ENCODE measurements around the gene GINS2. TPM values are rescaled to one million over a fixed set of nuclear protein-coding genes. Genes with fewer than 3 reads are reported as not detected.

The GINS2 gene
- total RNA-seq, 1 experiment from 2014 or later, result 25.2 TPM

DNA sequence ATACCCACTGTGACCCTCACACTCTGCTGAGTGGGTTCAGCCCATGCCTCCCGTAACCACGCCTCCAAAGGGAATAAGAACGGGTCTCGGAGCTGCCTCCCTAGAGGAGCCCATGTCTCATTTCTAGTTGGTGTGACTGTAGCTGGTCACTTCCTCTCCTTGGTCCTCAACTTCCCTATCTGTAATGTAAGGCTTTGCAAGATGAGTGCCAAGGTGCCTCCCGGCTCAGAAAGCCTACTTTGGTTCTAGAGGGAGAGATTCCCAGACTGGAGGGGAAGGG, 41.4 kb upstream of the GINS2 start:
- H3K27me3 Mint-ChIP-seq (ENCODE audit: unreplicated experiment), result peaks cover 14% of the 10 kb centered on the region
- no peak overlapping the region for H3K4me3 Mint-ChIP-seq (ENCODE audit: low read depth, unreplicated experiment)
- H3K36me3 Mint-ChIP-seq (ENCODE audit: insufficient read depth, unreplicated experiment), result no peaks in the 10 kb centered on the region
- H3K27ac Mint-ChIP-seq (ENCODE audit: unreplicated experiment), result no peak overlapping the region
- no peaks in the 10 kb centered on the region for H3K4me1 Mint-ChIP-seq (ENCODE audit: low read depth, unreplicated experiment)
- intact Hi-C loops (cut with micrococcal nuclease; ENCODE audit: unreplicated experiment), result no loop called here
- no peaks in the 10 kb centered on the region for H3K9me3 Mint-ChIP-seq (ENCODE audit: low read depth, unreplicated experiment)
- TF ChIP-seq, protein P1, sequence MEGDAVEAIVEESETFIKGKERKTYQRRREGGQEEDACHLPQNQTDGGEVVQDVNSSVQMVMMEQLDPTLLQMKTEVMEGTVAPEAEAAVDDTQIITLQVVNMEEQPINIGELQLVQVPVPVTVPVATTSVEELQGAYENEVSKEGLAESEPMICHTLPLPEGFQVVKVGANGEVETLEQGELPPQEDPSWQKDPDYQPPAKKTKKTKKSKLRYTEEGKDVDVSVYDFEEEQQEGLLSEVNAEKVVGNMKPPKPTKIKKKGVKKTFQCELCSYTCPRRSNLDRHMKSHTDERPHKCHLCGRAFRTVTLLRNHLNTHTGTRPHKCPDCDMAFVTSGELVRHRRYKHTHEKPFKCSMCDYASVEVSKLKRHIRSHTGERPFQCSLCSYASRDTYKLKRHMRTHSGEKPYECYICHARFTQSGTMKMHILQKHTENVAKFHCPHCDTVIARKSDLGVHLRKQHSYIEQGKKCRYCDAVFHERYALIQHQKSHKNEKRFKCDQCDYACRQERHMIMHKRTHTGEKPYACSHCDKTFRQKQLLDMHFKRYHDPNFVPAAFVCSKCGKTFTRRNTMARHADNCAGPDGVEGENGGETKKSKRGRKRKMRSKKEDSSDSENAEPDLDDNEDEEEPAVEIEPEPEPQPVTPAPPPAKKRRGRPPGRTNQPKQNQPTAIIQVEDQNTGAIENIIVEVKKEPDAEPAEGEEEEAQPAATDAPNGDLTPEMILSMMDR (IDR thresholded peaks at IDR 0.05; ENCODE audit: unreplicated experiment), result no peak
- DNase-seq, result no peak
- CTCF ChIA-PET, result interaction anchor here (1.4 kb wide), 1 partner anchor 8 kb away, joined by 4 read pairs; no protein-coding TSS in a partner anchor
- no TSS peak for BruUV-seq (replicated peaks)

DNA sequence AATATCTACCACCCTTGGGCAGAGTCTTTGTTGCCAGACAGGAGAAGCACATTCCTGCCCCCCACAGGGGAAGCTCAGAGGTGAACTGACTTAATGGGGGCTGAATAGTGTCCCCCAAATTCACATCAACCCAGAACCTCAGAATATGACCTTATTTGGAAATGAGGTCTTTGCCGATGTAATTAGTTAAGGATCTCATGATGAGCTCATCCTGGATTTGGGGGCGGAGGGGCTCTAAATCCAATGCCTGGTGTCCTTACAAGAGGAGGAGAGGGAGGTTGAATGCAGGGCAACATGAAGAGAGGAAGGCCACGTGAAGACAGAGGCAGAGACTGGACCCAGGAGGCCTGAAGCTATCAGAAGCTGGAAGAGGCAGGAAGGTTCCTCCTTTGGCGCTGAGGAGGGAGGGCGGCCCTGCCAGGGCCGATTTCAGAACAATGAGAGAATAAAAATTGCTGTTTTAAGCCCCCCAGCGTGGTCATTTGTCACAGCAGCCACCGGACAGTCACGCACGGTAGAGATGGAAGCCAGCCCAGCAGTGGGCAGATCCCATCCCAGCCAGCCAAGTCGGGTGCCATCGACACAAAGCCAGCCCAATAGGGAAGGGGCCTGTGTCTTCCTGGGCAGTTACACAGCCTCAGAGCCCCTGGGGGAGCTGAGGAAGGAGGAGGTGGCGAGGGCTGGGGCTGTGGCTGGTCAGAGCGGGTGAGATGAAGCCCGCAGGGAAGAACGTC, 40.9 kb upstream of the GINS2 start:
- CTCF ChIA-PET, result interaction anchor here (1.4 kb wide), 1 partner anchor 9 kb away, joined by 4 read pairs; no protein-coding TSS in a partner anchor
- no TSS peak for BruUV-seq (replicated peaks)

DNA sequence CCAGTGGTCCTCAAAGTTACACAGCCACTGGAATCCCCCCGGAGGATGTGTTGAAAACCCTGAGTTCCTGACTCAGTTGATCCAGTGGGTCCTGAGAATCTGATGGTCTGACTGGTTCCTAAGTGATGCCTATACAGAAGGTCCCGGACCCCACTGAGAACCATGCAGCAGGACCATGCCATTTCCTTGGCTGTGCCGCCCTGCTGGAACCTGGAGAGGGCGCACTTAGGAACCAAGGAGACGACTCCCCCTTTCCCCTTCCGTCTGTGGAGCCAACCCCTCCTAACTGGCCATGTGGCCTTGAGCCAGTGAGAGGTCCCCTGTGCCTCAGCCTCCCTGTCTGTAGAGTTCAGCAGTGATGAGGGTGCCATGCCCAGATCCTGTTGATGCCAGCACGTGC, 40.1 kb upstream of the GINS2 start:
- CTCF ChIA-PET, result interaction anchor here (1.4 kb wide), 1 partner anchor 9 kb away, joined by 4 read pairs; no protein-coding TSS in a partner anchor
- TF ChIP-seq, protein P1 (IDR thresholded peaks at IDR 0.05; ENCODE audit: unreplicated experiment), result no peak
- H3K4me3 Mint-ChIP-seq (ENCODE audit: low read depth, unreplicated experiment), result no peak overlapping the region
- peaks cover 14% of the 10 kb centered on the region for H3K27me3 Mint-ChIP-seq (ENCODE audit: unreplicated experiment)
- DNase-seq, result no peak
- H3K4me1 Mint-ChIP-seq (ENCODE audit: low read depth, unreplicated experiment), result no peaks in the 10 kb centered on the region
- no peaks in the 10 kb centered on the region for H3K9me3 Mint-ChIP-seq (ENCODE audit: low read depth, unreplicated experiment)
- no TSS peak for BruUV-seq (replicated peaks)
- H3K36me3 Mint-ChIP-seq (ENCODE audit: insufficient read depth, unreplicated experiment), result no peaks in the 10 kb centered on the region
- intact Hi-C loops (cut with micrococcal nuclease; ENCODE audit: unreplicated experiment), result no loop called here
- H3K27ac Mint-ChIP-seq (ENCODE audit: unreplicated experiment), result no peak overlapping the region

More for the DNA sequence above, 40.9 kb upstream of the GINS2 start:
- DNase-seq, result no peak
- H3K4me3 Mint-ChIP-seq (ENCODE audit: low read depth, unreplicated experiment), result no peak overlapping the region
- intact Hi-C loops (cut with micrococcal nuclease; ENCODE audit: unreplicated experiment), result no loop called here
- peaks cover 14% of the 10 kb centered on the region for H3K27me3 Mint-ChIP-seq (ENCODE audit: unreplicated experiment)
- H3K9me3 Mint-ChIP-seq (ENCODE audit: low read depth, unreplicated experiment), result no peaks in the 10 kb centered on the region
- TF ChIP-seq, protein P1 (IDR thresholded peaks at IDR 0.05; ENCODE audit: unreplicated experiment), result no peak
- H3K27ac Mint-ChIP-seq (ENCODE audit: unreplicated experiment), result no peak overlapping the region
- H3K36me3 Mint-ChIP-seq (ENCODE audit: insufficient read depth, unreplicated experiment), result no peaks in the 10 kb centered on the region
- H3K4me1 Mint-ChIP-seq (ENCODE audit: low read depth, unreplicated experiment), result no peaks in the 10 kb centered on the region

DNA sequence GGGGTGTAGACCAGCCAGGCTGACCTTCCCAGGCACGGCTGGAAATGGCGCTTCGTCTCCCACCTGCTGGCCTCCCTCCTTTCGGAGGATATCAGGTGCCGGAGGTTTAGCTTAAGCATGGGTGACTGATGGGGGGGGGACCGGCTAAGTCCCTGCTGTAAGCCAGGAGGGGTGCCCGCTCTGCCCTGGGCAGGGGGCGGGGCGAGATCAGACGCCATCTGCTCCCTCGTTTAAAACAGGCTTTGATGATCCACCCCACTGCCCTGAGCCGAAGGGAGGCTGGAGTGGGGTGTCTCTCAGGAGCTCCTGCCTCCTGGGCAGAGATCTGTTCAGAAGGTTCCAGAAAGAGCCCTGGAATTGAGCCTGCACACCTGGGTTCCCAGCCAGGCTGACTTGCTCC, 36.2 kb upstream of the GINS2 start:
- CTCF ChIA-PET, result no interaction called here
- TF ChIP-seq, protein P1 (IDR thresholded peaks at IDR 0.05; ENCODE audit: unreplicated experiment), result no peak

More for the DNA sequence above, 36.2 kb upstream of the GINS2 start:
- Mint-ChIP-seq H3K36me3 (ENCODE audit: insufficient read depth, unreplicated experiment) (peaks cover 6% of the 10 kb centered on the region), H3K9me3 (ENCODE audit: low read depth, unreplicated experiment) (no peaks in the 10 kb centered on the region), H3K27me3 (ENCODE audit: unreplicated experiment) (peaks cover 14% of the 10 kb centered on the region), H3K27ac (ENCODE audit: unreplicated experiment) (no peak overlapping the region), H3K4me1 (ENCODE audit: low read depth, unreplicated experiment) (no peaks in the 10 kb centered on the region), H3K4me3 (ENCODE audit: low read depth, unreplicated experiment) (no peak overlapping the region)
- DNase-seq, result no peak
- intact Hi-C loops (cut with micrococcal nuclease; ENCODE audit: unreplicated experiment), result no loop called here
- BruUV-seq (replicated peaks), result no TSS peak

Data from Calu3 (cell line).